HEK293 (cell line): Measurements from ENCODE around the gene KRT78.

ENCODE experiments used
- BCL11A ChIP-seq: fragments of 450-650 bp; formaldehyde crosslinking; IDR thresholded peaks from 2 replicates; pipeline ENCODE4 v1.5.1; 2016; ENCODE audit warnings: low read depth, missing biosample characterization, missing genetic modification characterization
- HOXD13 ChIP-seq: sonication (generic); formaldehyde crosslinking; IDR thresholded peaks from 2 replicates; pipeline ENCODE4 v1.8.0; 2022; ENCODE audit warnings: missing genetic modification reagents, borderline replicate concordance
- KLF9 ChIP-seq: fragments of 450-650 bp; formaldehyde crosslinking; IDR thresholded peaks from 2 replicates; pipeline ENCODE4 v1.5.1; 2016; ENCODE audit warnings: missing biosample characterization, missing genetic modification characterization, low read depth
- SP2 ChIP-seq: fragments of 450-650 bp; formaldehyde crosslinking; IDR thresholded peaks from 2 replicates; pipeline ENCODE4 v1.5.1; 2016; ENCODE audit warnings: missing biosample characterization, missing genetic modification characterization
- ZNF16 ChIP-seq: fragments of 450-650 bp; formaldehyde crosslinking; IDR thresholded peaks from 2 replicates; pipeline ENCODE4 v1.5.1; 2016; ENCODE audit warnings: low read depth, missing biosample characterization, missing genetic modification characterization
- ZNF280C ChIP-seq: fragments of 450-650 bp; formaldehyde crosslinking; IDR thresholded peaks from 2 replicates; pipeline ENCODE4 v1.5.1; 2016; ENCODE audit warnings: missing biosample characterization, missing genetic modification characterization
- ZNF37A ChIP-seq: fragments of 450-650 bp; IDR thresholded peaks from 2 replicates; pipeline ENCODE4 v1.5.1; 2018; ENCODE audit warnings: missing biosample characterization, missing genetic modification characterization
- ZNF48 ChIP-seq: fragments of 450-650 bp; formaldehyde crosslinking; IDR thresholded peaks from 2 replicates; pipeline ENCODE4 v1.5.1; 2016; ENCODE audit warnings: missing biosample characterization, missing genetic modification characterization
- ZNF664 ChIP-seq: fragments of 450-650 bp; formaldehyde crosslinking; IDR thresholded peaks from 2 replicates; pipeline ENCODE4 v1.5.1; 2016; ENCODE audit warnings: missing biosample characterization, missing genetic modification characterization
- ZNF768 ChIP-seq: fragments of 450-650 bp; formaldehyde crosslinking; IDR thresholded peaks from 2 replicates; pipeline ENCODE4 v1.5.1; 2018; ENCODE audit warnings: missing biosample characterization, mild to moderate bottlenecking, missing genetic modification characterization
- ZSCAN5A ChIP-seq: fragments of 450-650 bp; formaldehyde crosslinking; IDR thresholded peaks from 2 replicates; pipeline ENCODE4 v1.5.1; 2016; ENCODE audit warnings: missing biosample characterization, missing genetic modification characterization
- TF ChIP-seq, protein P1 (sequence below): fragments of 450-650 bp; formaldehyde crosslinking; IDR thresholded peaks from 2 replicates; pipeline ENCODE4 v1.5.1; 2016; ENCODE audit warnings: missing biosample characterization, missing genetic modification characterization
- TF ChIP-seq, protein P2 (sequence below): fragments of 450-650 bp; formaldehyde crosslinking; IDR thresholded peaks from 2 replicates; pipeline ENCODE4 v1.5.1; 2016; ENCODE audit warnings: missing biosample characterization, missing genetic modification characterization
- TF ChIP-seq, protein P3 (sequence below): fragments of 450-650 bp; formaldehyde crosslinking; IDR thresholded peaks from 2 replicates; pipeline ENCODE4 v1.5.1; 2016; ENCODE audit warnings: missing biosample characterization, missing genetic modification characterization, low read depth

- TF ChIP-seq, protein P1, sequence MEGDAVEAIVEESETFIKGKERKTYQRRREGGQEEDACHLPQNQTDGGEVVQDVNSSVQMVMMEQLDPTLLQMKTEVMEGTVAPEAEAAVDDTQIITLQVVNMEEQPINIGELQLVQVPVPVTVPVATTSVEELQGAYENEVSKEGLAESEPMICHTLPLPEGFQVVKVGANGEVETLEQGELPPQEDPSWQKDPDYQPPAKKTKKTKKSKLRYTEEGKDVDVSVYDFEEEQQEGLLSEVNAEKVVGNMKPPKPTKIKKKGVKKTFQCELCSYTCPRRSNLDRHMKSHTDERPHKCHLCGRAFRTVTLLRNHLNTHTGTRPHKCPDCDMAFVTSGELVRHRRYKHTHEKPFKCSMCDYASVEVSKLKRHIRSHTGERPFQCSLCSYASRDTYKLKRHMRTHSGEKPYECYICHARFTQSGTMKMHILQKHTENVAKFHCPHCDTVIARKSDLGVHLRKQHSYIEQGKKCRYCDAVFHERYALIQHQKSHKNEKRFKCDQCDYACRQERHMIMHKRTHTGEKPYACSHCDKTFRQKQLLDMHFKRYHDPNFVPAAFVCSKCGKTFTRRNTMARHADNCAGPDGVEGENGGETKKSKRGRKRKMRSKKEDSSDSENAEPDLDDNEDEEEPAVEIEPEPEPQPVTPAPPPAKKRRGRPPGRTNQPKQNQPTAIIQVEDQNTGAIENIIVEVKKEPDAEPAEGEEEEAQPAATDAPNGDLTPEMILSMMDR (tag by site-specific recombination): no peak
- TF ChIP-seq ZNF664 (tag by site-specific recombination): no peak
- TF ChIP-seq ZNF768: no peak
- no peak for TF ChIP-seq ZNF37A
- TF ChIP-seq ZNF280C: no peak
- no peak for TF ChIP-seq SP2
- TF ChIP-seq, protein P2, sequence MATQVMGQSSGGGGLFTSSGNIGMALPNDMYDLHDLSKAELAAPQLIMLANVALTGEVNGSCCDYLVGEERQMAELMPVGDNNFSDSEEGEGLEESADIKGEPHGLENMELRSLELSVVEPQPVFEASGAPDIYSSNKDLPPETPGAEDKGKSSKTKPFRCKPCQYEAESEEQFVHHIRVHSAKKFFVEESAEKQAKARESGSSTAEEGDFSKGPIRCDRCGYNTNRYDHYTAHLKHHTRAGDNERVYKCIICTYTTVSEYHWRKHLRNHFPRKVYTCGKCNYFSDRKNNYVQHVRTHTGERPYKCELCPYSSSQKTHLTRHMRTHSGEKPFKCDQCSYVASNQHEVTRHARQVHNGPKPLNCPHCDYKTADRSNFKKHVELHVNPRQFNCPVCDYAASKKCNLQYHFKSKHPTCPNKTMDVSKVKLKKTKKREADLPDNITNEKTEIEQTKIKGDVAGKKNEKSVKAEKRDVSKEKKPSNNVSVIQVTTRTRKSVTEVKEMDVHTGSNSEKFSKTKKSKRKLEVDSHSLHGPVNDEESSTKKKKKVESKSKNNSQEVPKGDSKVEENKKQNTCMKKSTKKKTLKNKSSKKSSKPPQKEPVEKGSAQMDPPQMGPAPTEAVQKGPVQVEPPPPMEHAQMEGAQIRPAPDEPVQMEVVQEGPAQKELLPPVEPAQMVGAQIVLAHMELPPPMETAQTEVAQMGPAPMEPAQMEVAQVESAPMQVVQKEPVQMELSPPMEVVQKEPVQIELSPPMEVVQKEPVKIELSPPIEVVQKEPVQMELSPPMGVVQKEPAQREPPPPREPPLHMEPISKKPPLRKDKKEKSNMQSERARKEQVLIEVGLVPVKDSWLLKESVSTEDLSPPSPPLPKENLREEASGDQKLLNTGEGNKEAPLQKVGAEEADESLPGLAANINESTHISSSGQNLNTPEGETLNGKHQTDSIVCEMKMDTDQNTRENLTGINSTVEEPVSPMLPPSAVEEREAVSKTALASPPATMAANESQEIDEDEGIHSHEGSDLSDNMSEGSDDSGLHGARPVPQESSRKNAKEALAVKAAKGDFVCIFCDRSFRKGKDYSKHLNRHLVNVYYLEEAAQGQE (tag by site-specific recombination): no peak
- no peak for TF ChIP-seq ZNF16
- no peak for TF ChIP-seq ZSCAN5A (tag by site-specific recombination)
- TF ChIP-seq ZNF48 (tag by site-specific recombination): no peak
- TF ChIP-seq, protein P3, sequence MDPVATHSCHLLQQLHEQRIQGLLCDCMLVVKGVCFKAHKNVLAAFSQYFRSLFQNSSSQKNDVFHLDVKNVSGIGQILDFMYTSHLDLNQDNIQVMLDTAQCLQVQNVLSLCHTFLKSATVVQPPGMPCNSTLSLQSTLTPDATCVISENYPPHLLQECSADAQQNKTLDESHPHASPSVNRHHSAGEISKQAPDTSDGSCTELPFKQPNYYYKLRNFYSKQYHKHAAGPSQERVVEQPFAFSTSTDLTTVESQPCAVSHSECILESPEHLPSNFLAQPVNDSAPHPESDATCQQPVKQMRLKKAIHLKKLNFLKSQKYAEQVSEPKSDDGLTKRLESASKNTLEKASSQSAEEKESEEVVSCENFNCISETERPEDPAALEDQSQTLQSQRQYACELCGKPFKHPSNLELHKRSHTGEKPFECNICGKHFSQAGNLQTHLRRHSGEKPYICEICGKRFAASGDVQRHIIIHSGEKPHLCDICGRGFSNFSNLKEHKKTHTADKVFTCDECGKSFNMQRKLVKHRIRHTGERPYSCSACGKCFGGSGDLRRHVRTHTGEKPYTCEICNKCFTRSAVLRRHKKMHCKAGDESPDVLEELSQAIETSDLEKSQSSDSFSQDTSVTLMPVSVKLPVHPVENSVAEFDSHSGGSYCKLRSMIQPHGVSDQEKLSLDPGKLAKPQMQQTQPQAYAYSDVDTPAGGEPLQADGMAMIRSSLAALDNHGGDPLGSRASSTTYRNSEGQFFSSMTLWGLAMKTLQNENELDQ (tag by site-specific recombination): no peak
- no peak for TF ChIP-seq HOXD13 (CRISPR knock-in tag)
- no peak for TF ChIP-seq BCL11A (tag by site-specific recombination)
- no peak for TF ChIP-seq KLF9
These were observed 11.5 kb upstream of the KRT78 start for GRCh38 chr12:52860102-52860823.
